22Rv1 (cell line): ENCODE data around the gene GPATCH11.

Source experiments
- CTCF ChIP-seq: fragments of 450-650 bp; IDR thresholded peaks from 2 replicates; pipeline ENCODE4 v1.5.1; 2017; ENCODE audit warnings: mild to moderate bottlenecking
- ZFX ChIP-seq: fragments of 450-650 bp; IDR thresholded peaks from 2 replicates; pipeline ENCODE4 v1.6.1; 2017; ENCODE audit warnings: antibody characterized with exemption, borderline replicate concordance

GRCh38 chr2:37100054-37100453 lies 15.7 kb downstream of the GPATCH11 start:
- TF ChIP-seq CTCF (no peak), ZFX (no peak)
